Muscle of arm (tissue), 12 donors: ENCODE results near the gene PDLIM1. TPM values are rescaled to one million over a fixed set of nuclear protein-coding genes. Genes with fewer than 3 reads are reported as not detected.
"Not testable (repeated sequence)": the region's sequence is repeated elsewhere in the genome, so short reads cannot be mapped to it uniquely, and the experiment has no call there.

Experiments
- DNase-seq: peaks from one replicate; pipeline ENCODE4 v3.0.0-alpha.2; 2013
- polyA plus RNA-seq, 12 donors: library from polyadenylated mRNA; unstranded; fragments of 120-200 nt; gene quantifications; one replicate each; pipeline ENCODE4 v1.2.1, GENCODE V29; 2013; ENCODE audit not compliant: insufficient read length in 12 of 12

PDLIM1 gene
- polyA plus RNA-seq, 12 donors: 38.0 to 97.2 (median 48.1) TPM; not detected in 1

DNA sequence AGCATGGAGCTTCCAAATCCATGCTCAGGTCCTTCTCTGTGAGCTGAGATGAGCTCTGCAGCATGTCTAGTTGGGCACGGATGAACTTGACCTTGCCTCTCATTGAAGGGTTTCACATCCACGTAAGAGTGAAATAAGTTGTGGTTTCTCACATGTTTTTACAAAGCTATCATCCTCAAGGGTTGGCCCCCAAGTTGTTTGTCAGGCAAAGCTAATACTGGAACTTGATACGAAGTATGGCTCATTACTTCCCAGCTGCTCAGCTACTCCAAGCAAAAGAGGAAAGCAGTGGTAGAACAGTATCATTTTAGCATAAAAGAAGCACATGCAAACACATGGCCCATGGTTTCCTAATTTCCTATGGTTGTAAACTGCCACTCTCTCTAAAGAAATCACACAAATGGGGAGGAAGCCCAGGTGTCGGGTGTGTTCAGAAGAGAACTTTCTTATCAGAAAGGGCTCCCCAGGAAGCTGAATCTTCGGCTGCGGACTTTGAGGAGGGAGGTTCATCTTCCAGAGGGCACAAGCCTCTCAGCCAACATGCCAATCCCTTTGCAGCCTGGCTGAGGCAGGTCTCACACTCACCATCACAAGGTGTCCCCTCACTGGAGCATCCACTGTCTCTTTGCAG is 45.3 kb downstream of the PDLIM1 start:
- no peak for DNase-seq

GRCh38 chr10:95244152-95244551 is 46.7 kb downstream of the PDLIM1 start:
- no peak for DNase-seq

DNA sequence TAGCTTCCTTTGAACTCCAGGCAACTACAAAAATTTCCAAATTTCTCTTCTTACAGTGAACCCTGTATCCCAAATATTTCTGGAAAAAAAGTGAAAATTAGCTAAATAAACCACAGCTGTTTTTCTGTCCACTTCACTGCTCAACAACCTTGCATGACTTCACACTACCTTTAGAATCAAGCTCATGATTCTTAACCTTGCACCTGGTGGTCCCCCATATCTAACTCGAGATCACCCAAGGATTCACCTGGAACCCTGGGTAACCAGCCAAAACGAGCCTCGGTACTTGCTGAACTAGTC is 47.5 kb downstream of the PDLIM1 start:
- DNase-seq: no peak

DNA sequence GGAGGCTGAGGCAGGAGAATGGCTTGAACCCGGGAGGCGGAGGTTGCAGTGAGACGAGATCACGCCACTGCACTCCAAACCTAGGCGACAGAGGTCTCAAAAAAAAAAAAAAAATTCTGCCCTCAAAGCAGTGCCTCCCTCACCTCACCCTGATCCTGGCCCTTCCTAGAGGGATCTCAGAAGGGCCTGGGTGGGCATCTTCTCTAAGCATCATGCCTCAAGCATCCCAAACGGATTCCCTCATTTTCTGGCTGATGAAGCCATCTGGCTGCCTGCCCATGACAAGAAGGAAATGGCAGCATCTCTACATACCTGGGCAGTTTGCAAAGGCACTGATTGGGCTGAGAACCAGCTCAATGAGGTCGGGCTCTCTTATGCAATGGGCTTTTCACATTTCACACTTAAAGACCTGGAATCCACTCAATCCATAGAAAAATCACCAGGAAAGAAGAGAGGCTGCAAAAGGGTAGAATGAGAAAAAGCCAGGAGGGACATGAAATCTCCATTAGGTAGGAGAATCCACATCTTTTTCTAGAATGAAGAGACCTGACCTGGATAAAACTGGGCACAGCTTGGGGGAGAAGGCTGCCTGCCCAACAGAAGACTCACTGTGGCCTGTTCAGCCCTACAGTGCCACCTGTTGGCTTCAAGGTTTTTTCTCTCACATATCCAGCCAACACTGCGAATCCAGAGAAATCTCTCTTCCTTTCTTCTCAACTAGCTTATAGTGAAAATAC is 48.1 kb downstream of the PDLIM1 start:
- DNase-seq: peak; percentile 21

DNA sequence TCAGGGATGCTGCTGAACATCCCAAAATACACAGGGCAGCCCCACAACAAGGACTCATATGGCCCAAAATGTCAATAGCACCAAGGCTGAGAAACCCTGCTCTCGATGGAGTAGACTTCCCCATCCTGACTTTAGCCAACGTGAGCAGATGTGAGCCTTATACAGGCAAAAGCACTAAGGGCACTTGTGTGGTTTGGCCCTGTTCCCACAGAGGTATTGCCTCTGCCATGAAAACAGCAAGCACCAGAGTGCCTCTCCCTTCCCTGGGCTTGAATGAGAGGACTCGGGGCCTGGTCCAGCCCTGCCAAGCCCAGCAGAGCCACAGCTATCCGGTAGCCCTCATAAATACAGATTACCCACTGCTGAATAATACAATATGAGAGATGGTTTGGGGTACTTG is 49.3 kb downstream of the PDLIM1 start:
- no peak for DNase-seq

DNA sequence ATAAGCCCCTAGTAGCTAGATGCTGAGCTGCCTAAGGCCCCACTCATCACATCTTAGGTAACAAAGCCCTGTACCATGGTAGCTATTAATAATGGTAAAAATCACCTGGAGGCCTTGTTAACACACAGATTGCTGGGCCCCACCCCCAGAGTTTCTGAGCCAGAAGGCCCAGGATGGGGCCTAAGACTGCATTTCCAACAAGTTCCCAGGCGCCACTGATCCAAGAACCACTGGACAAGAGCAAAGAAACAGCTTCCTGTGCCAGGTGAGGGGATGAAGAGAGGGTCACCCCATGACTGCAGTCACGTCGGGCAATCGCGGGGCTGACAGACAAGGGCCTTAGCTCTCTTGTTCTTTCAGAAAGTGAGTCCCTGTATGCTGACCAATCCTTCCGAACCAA is 50.0 kb downstream of the PDLIM1 start:
- no peak for DNase-seq

GRCh38 chr10:95240096-95240495 is 50.7 kb downstream of the PDLIM1 start:
- DNase-seq: not testable (repeated sequence)

- DNase-seq: no peak
These were observed 53.2 kb downstream of the PDLIM1 start for GRCh38 chr10:95237376-95238170.

- DNase-seq: no peak
These were observed 54.5 kb downstream of the PDLIM1 start for GRCh38 chr10:95236068-95236903.

DNA sequence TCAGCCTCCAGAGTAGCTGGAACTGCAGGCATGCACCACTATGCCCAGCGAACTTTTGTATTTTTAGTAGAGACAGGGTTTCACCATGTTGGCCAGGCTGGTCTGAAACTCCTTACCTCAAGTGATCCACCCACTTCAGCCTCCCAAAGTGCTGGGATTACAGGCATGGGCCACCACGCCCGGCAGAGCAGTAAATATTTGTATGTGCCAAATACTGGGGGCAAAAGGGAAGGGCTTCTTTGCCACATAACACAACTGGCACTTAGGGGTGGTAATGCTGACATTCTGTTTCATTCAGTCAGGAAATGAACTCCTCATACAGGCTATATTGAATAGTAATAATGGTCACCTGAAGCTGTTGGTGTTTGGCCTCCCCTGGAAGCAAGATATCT is 55.1 kb downstream of the PDLIM1 start:
- no peak for DNase-seq

- no peak for DNase-seq
These were observed 55.9 kb downstream of the PDLIM1 start for GRCh38 chr10:95234951-95235350.

DNA sequence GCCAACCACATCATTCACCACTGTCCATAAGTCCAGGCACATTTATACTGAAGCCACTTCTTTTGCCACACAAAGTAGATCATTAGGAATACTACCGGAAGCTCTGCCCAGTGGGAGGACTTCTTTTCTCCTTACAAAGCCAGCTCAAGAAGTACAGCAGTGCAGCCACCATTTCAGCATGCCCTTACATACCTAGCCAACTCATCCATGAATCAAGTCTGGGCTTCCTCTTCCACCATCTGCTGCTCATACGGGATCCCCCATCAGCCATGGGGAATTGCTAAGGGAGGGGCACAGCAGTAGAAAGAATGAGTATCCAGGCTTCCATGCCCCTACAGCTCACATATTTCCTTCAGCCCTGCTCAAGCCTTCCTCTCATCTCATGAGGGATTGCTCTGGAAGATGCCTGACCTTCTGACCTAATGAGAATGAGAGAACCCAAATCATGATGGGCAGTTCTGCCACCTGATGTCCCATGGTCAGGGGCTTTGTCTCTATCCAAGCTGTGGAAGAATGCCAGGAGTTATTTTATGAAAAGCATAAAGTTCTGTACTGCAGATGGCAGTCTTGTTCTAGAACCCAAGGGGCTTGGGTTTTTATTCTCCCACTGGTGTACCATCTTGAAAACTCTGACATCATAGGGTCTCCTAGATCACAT is 57.3 kb downstream of the PDLIM1 start:
- no peak for DNase-seq

- DNase-seq: peak; percentile 25
These were observed 59.9 kb downstream of the PDLIM1 start for GRCh38 chr10:95230677-95231586.

GRCh38 chr10:95229724-95230627 is 60.8 kb downstream of the PDLIM1 start:
- DNase-seq: no peak

DNA sequence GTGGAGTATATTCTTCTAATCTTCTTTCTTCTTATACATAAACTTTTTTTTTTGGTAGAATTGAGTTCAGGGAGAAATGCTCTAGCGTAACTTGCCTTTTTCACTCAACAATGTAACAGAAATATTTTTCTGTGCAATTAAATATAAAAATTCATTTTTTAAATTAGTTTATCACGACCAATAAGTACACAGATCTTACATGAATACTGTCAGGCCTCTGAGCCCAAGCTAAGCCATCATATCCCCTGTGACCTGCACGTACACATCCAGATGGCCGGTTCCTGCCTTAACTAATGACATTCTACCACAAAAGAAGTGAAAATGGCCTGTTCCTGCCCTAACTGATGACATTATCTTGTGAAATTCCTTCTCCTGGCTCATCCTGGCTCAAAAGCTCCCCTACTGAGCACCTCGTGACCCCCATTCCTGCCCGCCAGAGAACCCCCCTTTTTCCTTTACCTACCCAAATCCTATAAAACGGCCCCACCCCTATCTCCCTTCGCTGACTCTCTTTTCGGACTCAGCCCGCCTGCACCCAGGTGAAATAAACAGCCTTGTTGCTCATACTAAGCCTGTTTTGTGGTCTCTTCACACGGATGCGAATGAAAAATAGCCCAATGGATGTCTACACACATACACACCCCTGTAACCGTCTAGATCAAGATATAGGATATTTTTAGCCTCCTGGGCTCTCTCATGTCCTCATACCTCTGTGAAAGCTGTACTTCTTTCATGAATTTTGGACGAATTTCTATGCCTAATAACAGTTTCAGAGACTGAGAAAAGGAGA is 61.7 kb downstream of the PDLIM1 start:
- DNase-seq: not testable (repeated sequence)

GRCh38 chr10:95225136-95225535 is 65.7 kb downstream of the PDLIM1 start:
- no peak for DNase-seq

- DNase-seq: no peak
These were observed 69.7 kb downstream of the PDLIM1 start for GRCh38 chr10:95221124-95221523.

DNA sequence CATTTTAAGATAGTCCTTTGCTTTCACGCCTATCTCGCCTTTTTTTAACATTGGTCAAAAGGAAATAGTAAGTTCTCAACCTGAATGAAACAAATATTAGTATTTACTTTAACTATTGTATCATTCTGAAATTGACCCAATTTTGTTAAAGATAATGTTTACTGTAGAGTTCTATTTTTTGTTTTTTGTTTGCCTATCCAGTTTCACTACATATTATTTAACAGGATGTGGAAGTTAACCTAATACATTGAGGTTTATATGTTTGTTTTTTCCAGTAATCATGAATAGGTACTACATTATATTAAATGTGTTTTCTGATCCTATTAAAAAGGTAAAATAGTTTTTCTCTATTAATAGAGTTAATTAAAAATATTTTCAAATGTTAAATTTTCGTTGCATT is 70.3 kb downstream of the PDLIM1 start:
- DNase-seq: no peak
